Chondrocyte (in vitro differentiated cells): Measurements from ENCODE around the gene C4orf33. TPM values are rescaled to one million over a fixed set of nuclear protein-coding genes. Genes with fewer than 3 reads are reported as not detected.

ENCODE experiments used
- DNase-seq: peaks from one replicate; pipeline ENCODE4 v3.0.0; 2021; ENCODE audit warnings: mixed read lengths, low spot score
- H3K27ac Mint-ChIP-seq: one replicate; pipeline ENCODE4 v1.8.0; 2021; ENCODE audit warnings: mild to moderate bottlenecking, moderate library complexity, mixed read lengths; ENCODE audit not compliant: unreplicated experiment
- H3K27me3 Mint-ChIP-seq: 2 replicates; pipeline ENCODE4 v1.8.0; 2021; ENCODE audit warnings: low read depth, mixed read lengths
- H3K36me3 Mint-ChIP-seq: 2 replicates; pipeline ENCODE4 v1.8.0; 2021; ENCODE audit warnings: low read depth, mixed read lengths
- H3K4me1 Mint-ChIP-seq: 2 replicates; pipeline ENCODE4 v1.8.0; 2021; ENCODE audit warnings: low read depth, mild to moderate bottlenecking, mixed read lengths
- H3K4me3 Mint-ChIP-seq: one replicate; pipeline ENCODE4 v1.8.0; 2021; ENCODE audit warnings: mild to moderate bottlenecking, moderate library complexity, mixed read lengths; ENCODE audit not compliant: unreplicated experiment
- H3K9me3 Mint-ChIP-seq: 2 replicates; pipeline ENCODE4 v1.8.0; 2021; ENCODE audit warnings: low read depth, mixed read lengths
- total RNA-seq: library from RNA; stranded (reverse); gene quantifications from 3 replicates; pipeline ENCODE4 v1.2.1, GENCODE V29; 2021
- TF ChIP-seq, protein P1 (sequence below): fragments of 200-600 bp; sonication (generic); IDR thresholded peaks from 2 replicates; pipeline ENCODE4 v1.5.0; 2021; ENCODE audit warnings: antibody characterized with exemption, mild to moderate bottlenecking, moderate library complexity

C4orf33 gene
- total RNA-seq, 1 donor from 2014 or later = 7.9 TPM

DNA sequence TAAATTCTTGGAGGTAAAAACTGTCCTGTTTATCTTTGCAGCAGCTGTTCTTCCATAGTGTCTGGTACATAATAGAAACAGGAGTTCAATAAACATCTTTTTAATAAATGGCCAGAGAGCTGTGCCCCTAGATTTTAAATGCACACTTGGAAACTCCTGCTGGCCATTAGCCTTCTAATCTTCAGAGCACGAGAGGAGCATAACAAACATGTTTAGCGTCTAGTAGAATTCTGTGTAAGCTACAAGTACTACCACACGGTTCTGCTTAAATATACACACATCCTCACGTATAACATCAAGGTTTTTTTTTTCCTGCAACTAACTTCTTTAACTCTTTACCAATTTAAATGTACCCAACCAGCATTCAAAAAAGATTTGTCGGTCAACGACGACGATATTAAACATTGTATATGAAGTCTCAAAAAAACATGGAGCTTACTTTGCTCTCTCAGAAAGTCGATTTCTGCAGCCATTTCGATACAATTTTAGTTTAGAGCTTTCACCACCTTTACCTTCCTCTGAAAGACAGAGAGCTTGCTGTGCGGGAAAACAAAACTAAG, 3.2 kb upstream of the C4orf33 start:
- Mint-ChIP-seq H3K4me3 (no peak overlapping the region), H3K36me3 (no peaks in the 10 kb centered on the region), H3K27ac (no peak overlapping the region), H3K27me3 (no peaks in the 10 kb centered on the region), H3K4me1 (peaks cover 31% of the 10 kb centered on the region), H3K9me3 (no peaks in the 10 kb centered on the region)
- DNase-seq = no peak
- TF ChIP-seq, protein P1, sequence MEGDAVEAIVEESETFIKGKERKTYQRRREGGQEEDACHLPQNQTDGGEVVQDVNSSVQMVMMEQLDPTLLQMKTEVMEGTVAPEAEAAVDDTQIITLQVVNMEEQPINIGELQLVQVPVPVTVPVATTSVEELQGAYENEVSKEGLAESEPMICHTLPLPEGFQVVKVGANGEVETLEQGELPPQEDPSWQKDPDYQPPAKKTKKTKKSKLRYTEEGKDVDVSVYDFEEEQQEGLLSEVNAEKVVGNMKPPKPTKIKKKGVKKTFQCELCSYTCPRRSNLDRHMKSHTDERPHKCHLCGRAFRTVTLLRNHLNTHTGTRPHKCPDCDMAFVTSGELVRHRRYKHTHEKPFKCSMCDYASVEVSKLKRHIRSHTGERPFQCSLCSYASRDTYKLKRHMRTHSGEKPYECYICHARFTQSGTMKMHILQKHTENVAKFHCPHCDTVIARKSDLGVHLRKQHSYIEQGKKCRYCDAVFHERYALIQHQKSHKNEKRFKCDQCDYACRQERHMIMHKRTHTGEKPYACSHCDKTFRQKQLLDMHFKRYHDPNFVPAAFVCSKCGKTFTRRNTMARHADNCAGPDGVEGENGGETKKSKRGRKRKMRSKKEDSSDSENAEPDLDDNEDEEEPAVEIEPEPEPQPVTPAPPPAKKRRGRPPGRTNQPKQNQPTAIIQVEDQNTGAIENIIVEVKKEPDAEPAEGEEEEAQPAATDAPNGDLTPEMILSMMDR = peak; percentile 41

DNA sequence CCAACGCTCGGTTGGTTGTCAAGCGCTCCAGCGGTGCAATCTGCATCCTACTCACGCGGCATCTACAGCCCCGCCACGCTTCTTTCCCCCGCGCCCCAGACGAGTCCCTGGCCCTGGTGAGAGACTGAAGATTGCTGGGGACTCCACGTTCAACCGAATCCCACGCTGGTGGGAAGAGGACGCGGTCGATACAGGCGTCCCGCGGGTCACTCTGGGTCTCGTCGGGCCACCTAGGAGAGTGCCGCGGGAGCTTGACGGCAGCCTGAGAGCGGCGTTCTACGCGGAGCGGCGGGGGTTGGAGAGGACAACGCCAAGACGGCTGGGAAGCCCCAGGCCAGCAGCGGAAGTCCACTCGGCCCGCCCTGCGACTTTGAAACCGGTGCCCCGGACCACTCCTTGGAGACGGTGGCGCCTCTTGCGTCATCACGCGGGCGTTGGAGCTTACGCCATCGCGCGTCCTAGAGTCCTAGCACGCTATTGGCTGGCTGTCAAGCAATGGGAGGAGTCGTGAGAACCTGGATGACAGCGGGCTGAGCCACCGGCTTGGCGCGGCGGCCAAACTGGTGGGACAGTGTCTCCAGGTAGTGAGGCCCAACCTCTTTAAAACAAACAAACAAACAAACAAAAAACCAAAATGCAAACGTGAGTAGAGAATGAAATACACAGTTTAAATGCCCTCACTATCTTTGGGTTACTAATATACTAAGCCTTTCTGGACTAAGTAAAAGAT, 2.6 kb upstream of the C4orf33 start, which contains the start of gene SCLT1:
Gene SCLT1 (minus strand): TSS at position 349 of the 730 bp plus-strand sequence. CDS start 436 bp downstream, outside the sequence.
- peak within 1 kb of the TSS; percentile 1 for H3K4me3 Mint-ChIP-seq
- H3K27ac Mint-ChIP-seq = no peak within 1 kb of the TSS
- H3K4me1 Mint-ChIP-seq = peaks cover 33% of the 10 kb centered on the region

GRCh38 chr4:129094347-129094746, 1.6 kb upstream of the C4orf33 start:
- TF ChIP-seq, protein P1 = no peak
- no peak for DNase-seq
- H3K27ac Mint-ChIP-seq = no peak overlapping the region
- no peaks in the 10 kb centered on the region for H3K9me3 Mint-ChIP-seq
- peak overlapping the region; percentile 1 for H3K4me3 Mint-ChIP-seq
- no peaks in the 10 kb centered on the region for H3K27me3 Mint-ChIP-seq
- H3K4me1 Mint-ChIP-seq = peaks cover 35% of the 10 kb centered on the region
- H3K36me3 Mint-ChIP-seq = no peaks in the 10 kb centered on the region

More for the DNA sequence above, 2.6 kb upstream of the C4orf33 start, which contains the start of gene SCLT1:
- Mint-ChIP-seq H3K36me3 (no peaks in the 10 kb centered on the region), H3K27me3 (no peaks in the 10 kb centered on the region), H3K9me3 (no peaks in the 10 kb centered on the region)
- DNase-seq = peak; percentile 99
- TF ChIP-seq, protein P1 = no peak

- Mint-ChIP-seq H3K27me3 (no peaks in the 10 kb centered on the region), H3K36me3 (peaks cover 2% of the 10 kb centered on the region), H3K4me3 (no peak overlapping the region), H3K9me3 (no peaks in the 10 kb centered on the region), H3K4me1 (peaks cover 31% of the 10 kb centered on the region), H3K27ac (no peak overlapping the region)
- TF ChIP-seq, protein P1 = no peak
- no peak for DNase-seq
Observed at GRCh38 chr4:129098531-129099001, 2.6 kb downstream of the C4orf33 start.

- peaks cover 6% of the 10 kb centered on the region for H3K36me3 Mint-ChIP-seq
- H3K4me1 Mint-ChIP-seq = peaks cover 17% of the 10 kb centered on the region
- no peak for DNase-seq
- no peak overlapping the region for H3K27ac Mint-ChIP-seq
- no peaks in the 10 kb centered on the region for H3K9me3 Mint-ChIP-seq
- TF ChIP-seq, protein P1 = no peak
- no peak overlapping the region for H3K4me3 Mint-ChIP-seq
- no peaks in the 10 kb centered on the region for H3K27me3 Mint-ChIP-seq
Observed at GRCh38 chr4:129109965-129110824, 14.2 kb downstream of the C4orf33 start.
